ENCODE results near the gene PUDP. TPM values are rescaled to one million over a fixed set of nuclear protein-coding genes. Genes with fewer than 3 reads are reported as not detected.

PUDP gene
- total RNA-seq, 2 experiments from 2014 or later = 16.6 to 18.4 TPM

- CTCF ChIA-PET = no interaction called here
- Mint-ChIP-seq H3K9me3 (no peaks in the 10 kb centered on the region), H3K36me3 (ENCODE audit: low read depth) (no peaks in the 10 kb centered on the region), H3K4me3 (no peak overlapping the region), H3K27ac (no peak overlapping the region), H3K4me1 (ENCODE audit: low read depth) (no peaks in the 10 kb centered on the region), H3K27me3 (no peaks in the 10 kb centered on the region)
- no peak for TF ChIP-seq CTCF (IDR thresholded peaks at IDR 0.05)
- intact Hi-C loops (cut with micrococcal nuclease) = no loop called here
- ATAC-seq (no peak), DNase-seq (no peak)
- POLR2A ChIA-PET = no interaction called here
Observed at GRCh38 chrX:7168371-7168770, 20.4 kb upstream of the PUDP start.

- Mint-ChIP-seq H3K4me1 (ENCODE audit: low read depth) (no peaks in the 10 kb centered on the region), H3K27me3 (no peaks in the 10 kb centered on the region)
- intact Hi-C loops (cut with micrococcal nuclease) = no loop called here
Observed at GRCh38 chrX:7164174-7164573, 16.2 kb upstream of the PUDP start.

GRCh38 chrX:7163146-7163677 is 15.3 kb upstream of the PUDP start:
- CTCF ChIA-PET = interaction anchor here (1.2 kb wide), 1 partner anchor 10 kb away, joined by 3 read pairs; no protein-coding TSS in a partner anchor
- intact Hi-C loops (cut with micrococcal nuclease) = no loop called here
- no peak for ATAC-seq
- Mint-ChIP-seq H3K36me3 (ENCODE audit: low read depth) (no peaks in the 10 kb centered on the region), H3K4me3 (no peak overlapping the region), H3K27ac (no peak overlapping the region), H3K27me3 (no peaks in the 10 kb centered on the region), H3K4me1 (ENCODE audit: low read depth) (no peaks in the 10 kb centered on the region), H3K9me3 (no peaks in the 10 kb centered on the region)
- TF ChIP-seq CTCF (IDR thresholded peaks at IDR 0.05) = no peak
- DNase-seq = no peak
- POLR2A ChIA-PET = no interaction called here

More at GRCh38 chrX:7164174-7164573, 16.2 kb upstream of the PUDP start:
- no peak for TF ChIP-seq CTCF (IDR thresholded peaks at IDR 0.05)
- Mint-ChIP-seq H3K9me3 (no peaks in the 10 kb centered on the region), H3K36me3 (ENCODE audit: low read depth) (no peaks in the 10 kb centered on the region), H3K27ac (no peak overlapping the region), H3K4me3 (no peak overlapping the region)
- ChIA-PET CTCF (interaction anchor here (1.2 kb wide), 1 partner anchor 9 kb away, joined by 3 read pairs; no protein-coding TSS in a partner anchor), POLR2A (no interaction called here)
- DNase-seq (no peak), ATAC-seq (no peak)

- no peaks in the 10 kb centered on the region for H3K27me3 Mint-ChIP-seq
- ChIA-PET CTCF (interaction anchor here (1.4 kb wide), 1 partner anchor 12 kb away, joined by 3 read pairs; no protein-coding TSS in a partner anchor), POLR2A (no interaction called here)
- intact Hi-C loops (cut with micrococcal nuclease) = no loop called here
- H3K4me3 Mint-ChIP-seq = no peak overlapping the region
- no peak for ATAC-seq
- no peaks in the 10 kb centered on the region for H3K36me3 Mint-ChIP-seq (ENCODE audit: low read depth)
- no peaks in the 10 kb centered on the region for H3K4me1 Mint-ChIP-seq (ENCODE audit: low read depth)
- TF ChIP-seq CTCF (IDR thresholded peaks at IDR 0.05) = no peak
- H3K9me3 Mint-ChIP-seq = no peaks in the 10 kb centered on the region
- no peak overlapping the region for H3K27ac Mint-ChIP-seq
- DNase-seq = no peak
Observed at GRCh38 chrX:7159149-7159861, 11.4 kb upstream of the PUDP start.

GRCh38 chrX:7158468-7158990 is 10.6 kb upstream of the PUDP start:
- TF ChIP-seq CTCF (IDR thresholded peaks at IDR 0.05) = no peak
- intact Hi-C loops (cut with micrococcal nuclease) = no loop called here
- Mint-ChIP-seq H3K4me3 (no peak overlapping the region), H3K27me3 (no peaks in the 10 kb centered on the region), H3K9me3 (no peaks in the 10 kb centered on the region), H3K36me3 (ENCODE audit: low read depth) (no peaks in the 10 kb centered on the region), H3K27ac (no peak overlapping the region), H3K4me1 (ENCODE audit: low read depth) (no peaks in the 10 kb centered on the region)
- ATAC-seq (no peak), DNase-seq (no peak)
- CTCF ChIA-PET = no interaction called here
- POLR2A ChIA-PET = no interaction called here
